IMR-90 (cell line): ENCODE measurements around the gene ADAM23. TPM values are rescaled to one million over a fixed set of nuclear protein-coding genes. Genes with fewer than 3 reads are reported as not detected.

ENCODE experiments used
- ATAC-seq: fragments of 200-7000 bp; cut with Tn5 transposase; 2 replicates; pipeline ENCODE4 v1.9.1; 2020; ENCODE audit warnings: low read depth, mild to moderate bottlenecking, moderate library complexity
- Bru-seq: library from RNA; stranded (reverse); fragments of 400-500 nt; gene quantifications from one replicate; lab custom pipeline; 2021; lab: Mats Ljungman, UMichigan
- BruChase-seq, 2 experiments: library from RNA; stranded (reverse); fragments of 400-500 nt; gene quantifications; one replicate each; lab custom pipeline; 2021; lab: Mats Ljungman, UMichigan
- BruUV-seq: library from RNA; stranded (reverse); fragments of 400-500 nt; replicated peaks from 2 replicates; lab custom pipeline; 2021; lab: Mats Ljungman, UMichigan
- CTCF ChIA-PET: fragments of 300-600 bp; formaldehyde crosslinking; extraction: SDS; loops from one replicate; lab custom pipeline; 2021; ENCODE audit warnings: antibody characterized with exemption; lab: Yijun Ruan, JAX
- POLR2A ChIA-PET: fragments of 300-600 bp; sonication (Branson Sonifier 250); formaldehyde crosslinking; loops from one replicate; lab custom pipeline; 2022; ENCODE audit warnings: antibody characterized with exemption; ENCODE audit not compliant: unreplicated experiment; lab: Charles Lee
- DNase-seq: peaks from one replicate; pipeline ENCODE4 v3.0.0; 2013
- H2AFZ ChIP-seq: replicated peaks from 2 replicates; pipeline ENCODE3; 2013; ENCODE audit warnings: low read length, mild to moderate bottlenecking; ENCODE audit not compliant: poor library complexity
- H2AK5ac ChIP-seq: 2 replicates; pipeline ENCODE4 v1.6.1; 2013; ENCODE audit warnings: low read depth, low read length, inconsistent platforms
- H2AK9ac ChIP-seq: replicated peaks from 2 replicates; pipeline ENCODE3; 2013; ENCODE audit warnings: mild to moderate bottlenecking, low read depth, low read length, moderate library complexity; ENCODE audit not compliant: poor library complexity
- H2BK120ac ChIP-seq: 2 replicates; pipeline ENCODE4 v1.6.1; 2013; ENCODE audit warnings: low read depth, low read length, inconsistent platforms
- H2BK15ac ChIP-seq: 3 replicates; pipeline ENCODE4 v1.6.1; 2013; ENCODE audit warnings: low read depth, low read length, inconsistent platforms
- H2BK20ac ChIP-seq: 2 replicates; pipeline ENCODE4 v1.6.1; 2013; ENCODE audit warnings: low read depth, mild to moderate bottlenecking, inconsistent platforms, low read length, moderate library complexity
- H2BK5ac ChIP-seq: 2 replicates; pipeline ENCODE4 v1.6.1; 2013; ENCODE audit warnings: mild to moderate bottlenecking, low read depth, low read length, inconsistent platforms; ENCODE audit not compliant: poor library complexity, severe bottlenecking
- H3K14ac ChIP-seq: replicated peaks from 2 replicates; pipeline ENCODE4 v1.6.1; 2013; ENCODE audit warnings: low read depth, low read length, inconsistent platforms
- H3K18ac ChIP-seq: 2 replicates; pipeline ENCODE4 v1.6.1; 2013; ENCODE audit warnings: low read depth, low read length, control low read depth
- H3K23ac ChIP-seq: 2 replicates; pipeline ENCODE4 v1.6.1; 2013; ENCODE audit warnings: low read depth, low read length, inconsistent platforms
- H3K27ac ChIP-seq: 2 replicates; pipeline ENCODE4 v1.5.1; 2013; ENCODE audit warnings: mild to moderate bottlenecking, control low read depth, low read length; ENCODE audit not compliant: insufficient read depth
- H3K27me3 ChIP-seq: 2 replicates; pipeline ENCODE4 v1.6.1; 2013; ENCODE audit warnings: low read length; ENCODE audit not compliant: control insufficient read depth, insufficient read depth
- H3K36me3 ChIP-seq: 2 replicates; pipeline ENCODE4 v1.6.1; 2013; ENCODE audit warnings: low read length, mixed read lengths; ENCODE audit not compliant: control insufficient read depth, insufficient read depth
- H3K4ac ChIP-seq: 2 replicates; pipeline ENCODE4 v1.6.1; 2013; ENCODE audit warnings: low read depth, low read length, inconsistent platforms
- H3K4me1 ChIP-seq: 2 replicates; pipeline ENCODE4 v1.6.1; 2013; ENCODE audit warnings: low read length, mixed read lengths; ENCODE audit not compliant: control insufficient read depth, insufficient read depth
- H3K4me2 ChIP-seq: 2 replicates; pipeline ENCODE4 v1.6.1; 2013; ENCODE audit warnings: low read depth, mild to moderate bottlenecking, control low read depth, low read length, moderate library complexity
- H3K4me3 ChIP-seq: 2 replicates; pipeline ENCODE4 v1.5.1; 2013; ENCODE audit warnings: low read depth, mild to moderate bottlenecking, control low read depth, low read length, moderate library complexity; ENCODE audit not compliant: insufficient read depth
- H3K56ac ChIP-seq: 2 replicates; pipeline ENCODE4 v1.6.1; 2013; ENCODE audit warnings: low read length, inconsistent platforms; ENCODE audit not compliant: insufficient read depth; ENCODE audit errors: extremely low read depth
- H3K79me1 ChIP-seq, 2 experiments: 2 replicates each; pipeline ENCODE4 v1.6.1; 2013; ENCODE audit warnings: low read length in 2 of 2, inconsistent platforms in 1 of 2, low read depth in 1 of 2
- H3K9ac ChIP-seq: 2 replicates; pipeline ENCODE4 v1.6.1; 2013; ENCODE audit warnings: low read depth, low read length, control low read depth
- H3K9me1 ChIP-seq: 2 replicates; pipeline ENCODE4 v1.6.1; 2013; ENCODE audit warnings: low read length, inconsistent platforms; ENCODE audit not compliant: insufficient read depth
- H3K9me3 ChIP-seq: 2 replicates; pipeline ENCODE4 v1.6.1; 2013; ENCODE audit warnings: low read length; ENCODE audit not compliant: control insufficient read depth, insufficient read depth
- H4K20me1 ChIP-seq: 2 replicates; pipeline ENCODE4 v1.6.1; 2013; ENCODE audit warnings: low read length, inconsistent platforms; ENCODE audit not compliant: insufficient read depth
- H4K5ac ChIP-seq: 2 replicates; pipeline ENCODE4 v1.6.1; 2013; ENCODE audit warnings: mild to moderate bottlenecking, low read depth, low read length, control low read depth
- H4K8ac ChIP-seq, 2 experiments: 2 replicates each; pipeline ENCODE4 v1.6.1; 2013; ENCODE audit warnings: low read depth in 2 of 2, low read length in 2 of 2, control low read depth in 1 of 2, inconsistent platforms in 1 of 2
- H4K91ac ChIP-seq: 2 replicates; pipeline ENCODE4 v1.6.1; 2013; ENCODE audit warnings: low read depth, low read length, inconsistent platforms; ENCODE audit not compliant: insufficient read depth
- BHLHE40 ChIP-seq: fragments of 150-350 bp; IDR thresholded peaks from 2 replicates; pipeline ENCODE4 v1.6.1; 2016; ENCODE audit warnings: mild to moderate bottlenecking, low read depth, low read length
- ELK1 ChIP-seq: fragments of 150-350 bp; IDR thresholded peaks from 2 replicates; pipeline ENCODE4 v1.6.1; 2016; ENCODE audit warnings: low read depth, mild to moderate bottlenecking, low read length, moderate library complexity, borderline replicate concordance
- FOS ChIP-seq: fragments of 150-350 bp; IDR thresholded peaks from 2 replicates; pipeline ENCODE4 v1.6.1; 2016; ENCODE audit warnings: low read depth, low read length
- MAZ ChIP-seq: IDR thresholded peaks from 2 replicates; pipeline ENCODE4 v1.6.1; 2012; ENCODE audit warnings: low read depth, mild to moderate bottlenecking, low read length, improper control_type of control experiment, moderate library complexity, borderline replicate concordance
- MXI1 ChIP-seq: IDR thresholded peaks from 2 replicates; pipeline ENCODE4 v1.6.1; 2012; ENCODE audit warnings: low read depth, mild to moderate bottlenecking, low read length, moderate library complexity, borderline replicate concordance
- POLR2A ChIP-seq: IDR thresholded peaks from 2 replicates; pipeline ENCODE4 v1.6.1; 2012; ENCODE audit warnings: mild to moderate bottlenecking, low read depth, low read length
- RAD21 ChIP-seq: IDR thresholded peaks from 2 replicates; pipeline ENCODE4 v1.6.1; 2012; ENCODE audit warnings: low read length, improper control_type of control experiment
- RCOR1 ChIP-seq: IDR thresholded peaks from 2 replicates; pipeline ENCODE4 v1.6.1; 2012; ENCODE audit warnings: mild to moderate bottlenecking, low read length, improper control_type of control experiment; ENCODE audit not compliant: insufficient replicate concordance
- RFX5 ChIP-seq: IDR thresholded peaks from 2 replicates; pipeline ENCODE4 v1.8.0; 2012; ENCODE audit warnings: low read depth, mild to moderate bottlenecking, low read length, moderate library complexity
- WGBS, 2 experiments: methylation state at CpG; one replicate each; pipeline versions ENCODE4 v1.1.5 to v1.1.7; 2013; ENCODE audit warnings: missing lambda C conversion rate in 2 of 2; ENCODE audit not compliant: insufficient read length in 1 of 2; ENCODE audit errors: extremely low coverage in 2 of 2; 5-methylcytosine and 5-hydroxymethylcytosine counted together
- dilution Hi-C: fragments of 300-500 bp; cut with HindIII; formaldehyde crosslinking; loops from one replicate; pipeline ENCODE4 v1.14.3; 2018; ENCODE audit warnings: low sequenced_read_pairs; ENCODE audit not compliant: unreplicated experiment
- in situ Hi-C: fragments of 300-500 bp; cut with MboI; formaldehyde crosslinking; loops from 3 replicates; pipeline ENCODE4 v1.14.3; 2019; ENCODE audit warnings: low sequenced_read_pairs, inconsistent platforms, mixed read lengths
- intact Hi-C: fragments of 100-400 bp; cut with micrococcal nuclease; formaldehyde crosslinking; loops from 2 replicates; pipeline ENCODE4 v1.10.0; 2022
- long read RNA-seq: library from polyadenylated mRNA; unstranded; transcript quantifications from one replicate; pipeline ENCODE4 v2.0.0, GENCODE V29; 2021; ENCODE audit not compliant: unreplicated experiment
- polyA plus RNA-seq, 3 experiments: library from polyadenylated mRNA; depleted of rRNA; stranded (reverse); fragments of >200 nt; gene quantifications; 2 replicates each; pipeline ENCODE4 v1.2.3, GENCODE V29; 2012; ENCODE audit warnings: low replicate concordance in 1 of 3
- total RNA-seq: library from RNA; depleted of rRNA; stranded (reverse); fragments of >200 nt; gene quantifications from 2 replicates; pipeline ENCODE4 v1.2.3, GENCODE V29; 2012; rRNA removed
- TF ChIP-seq, protein P1 (sequence below): conservative IDR thresholded peaks from 2 replicates; pipeline ENCODE4 v1.5.1; 2012; ENCODE audit warnings: mild to moderate bottlenecking, low read depth, low read length, improper control_type of control experiment

Gene ADAM23
- 2.9 and 3.9 TPM in 2 replicates for total RNA-seq
- 7.4 and 10.3 TPM in 2 replicates for polyA plus RNA-seq (2012; rRNA removed)
- 2.9 TPM in 2 replicates for polyA plus RNA-seq (2012; cell fraction: cytosol; rRNA removed)
- 1.0 and 4.3 TPM in 2 replicates for polyA plus RNA-seq (2012; cell fraction: nucleus; rRNA removed; ENCODE audit: low replicate concordance)
- Bru-seq, nascent RNA, result percentile 70 among the genes with signal in this experiment
- percentile 61 among the genes with signal in this experiment for BruChase-seq, experiment 1, labeled RNA remaining after a 6-hour chase
- percentile 81 among the genes with signal in this experiment for BruChase-seq, experiment 2, labeled RNA remaining after a 2-hour chase
- long read RNA-seq, full-length matches to known transcripts, result 36 of 76 reads
- long read RNA-seq, partial matches to known transcripts, result 14 of 76 reads
- long read RNA-seq, other reads (novel, unspliced or antisense), result 26 of 76 reads

GRCh38 chr2:206442833-206443734 is at the start of gene ADAM23:
TSS of gene ADAM23 (plus strand) at chr2:206443532. CDS start at chr2:206443867, 335 bp downstream.
- no peak within 1 kb of the TSS for H3K56ac ChIP-seq
- H2BK120ac ChIP-seq, result no peak within 1 kb of the TSS
- no TSS peak for BruUV-seq
- H3K4me2 ChIP-seq, result peak within 1 kb of the TSS; percentile 83
- peak within 1 kb of the TSS; percentile 79 for H3K4me3 ChIP-seq
- no peaks in the 10 kb centered on the region for H3K36me3 ChIP-seq
- H3K9me3 ChIP-seq, result no peaks in the 10 kb centered on the region
- H4K20me1 ChIP-seq, result no peaks in the 10 kb centered on the region
- H2AK9ac ChIP-seq, result peak within 1 kb of the TSS; percentile 60
- no peak within 1 kb of the TSS; the same call in 1 of the 2 replicates for H3K4ac ChIP-seq
- no peak within 1 kb of the TSS; the same call in 2 of the 3 replicates for H2BK15ac ChIP-seq
- in situ Hi-C loops, result no loop called here
- dilution Hi-C loops, result no loop called here
- peak within 1 kb of the TSS; percentile 91 for H2AFZ ChIP-seq
- H3K23ac ChIP-seq, result peak within 1 kb of the TSS; percentile 18; the same call in 1 of the 2 replicates
- H3K18ac ChIP-seq, result no peak within 1 kb of the TSS
- H4K8ac ChIP-seq, result no peak within 1 kb of the TSS; a peak in 1 of 4 replicates
- DNase-seq (peak; percentile 52), ATAC-seq (peak; percentile 82)
- H3K27me3 ChIP-seq, result peaks cover 24% of the 10 kb centered on the region
- H3K4me1 ChIP-seq, result no peaks in the 10 kb centered on the region
- H3K14ac ChIP-seq, result no peak within 1 kb of the TSS; the same call in 1 of the 2 replicates
- no peak within 1 kb of the TSS for H4K5ac ChIP-seq
- H2BK20ac ChIP-seq, result no peak within 1 kb of the TSS
- H3K9ac ChIP-seq, result peak within 1 kb of the TSS; percentile 76
- ChIA-PET CTCF (no interaction called here), POLR2A (no interaction called here)
- no peak within 1 kb of the TSS for H2AK5ac ChIP-seq
- 0% methylated on average over 7 of the region's 81 CpGs; no CpG with 5 or more reads in 1 of the 2 experiments for WGBS, 2 experiments
- no peaks in the 10 kb centered on the region for H3K9me1 ChIP-seq
- no peak within 1 kb of the TSS for H4K91ac ChIP-seq
- intact Hi-C loops, result loop anchor here (2.0 to 10.0 kb wide), 4 partner anchors 50 to 278 kb away; partner anchors contain the start of gene ZDBF2
- no peak within 1 kb of the TSS for H2BK5ac ChIP-seq
- H3K79me1 ChIP-seq, result no peaks in the 10 kb centered on the region
- peak within 1 kb of the TSS; percentile 60 for H3K27ac ChIP-seq
- TF ChIP-seq MXI1, result no peak
- no peak for TF ChIP-seq FOS
- TF ChIP-seq POLR2A, result no peak
- no peak for TF ChIP-seq RAD21
- TF ChIP-seq MAZ, result peak; percentile 58; the same call in 1 of the 2 replicates
- no peak for TF ChIP-seq BHLHE40
- no peak for TF ChIP-seq ELK1
- TF ChIP-seq, protein P1, sequence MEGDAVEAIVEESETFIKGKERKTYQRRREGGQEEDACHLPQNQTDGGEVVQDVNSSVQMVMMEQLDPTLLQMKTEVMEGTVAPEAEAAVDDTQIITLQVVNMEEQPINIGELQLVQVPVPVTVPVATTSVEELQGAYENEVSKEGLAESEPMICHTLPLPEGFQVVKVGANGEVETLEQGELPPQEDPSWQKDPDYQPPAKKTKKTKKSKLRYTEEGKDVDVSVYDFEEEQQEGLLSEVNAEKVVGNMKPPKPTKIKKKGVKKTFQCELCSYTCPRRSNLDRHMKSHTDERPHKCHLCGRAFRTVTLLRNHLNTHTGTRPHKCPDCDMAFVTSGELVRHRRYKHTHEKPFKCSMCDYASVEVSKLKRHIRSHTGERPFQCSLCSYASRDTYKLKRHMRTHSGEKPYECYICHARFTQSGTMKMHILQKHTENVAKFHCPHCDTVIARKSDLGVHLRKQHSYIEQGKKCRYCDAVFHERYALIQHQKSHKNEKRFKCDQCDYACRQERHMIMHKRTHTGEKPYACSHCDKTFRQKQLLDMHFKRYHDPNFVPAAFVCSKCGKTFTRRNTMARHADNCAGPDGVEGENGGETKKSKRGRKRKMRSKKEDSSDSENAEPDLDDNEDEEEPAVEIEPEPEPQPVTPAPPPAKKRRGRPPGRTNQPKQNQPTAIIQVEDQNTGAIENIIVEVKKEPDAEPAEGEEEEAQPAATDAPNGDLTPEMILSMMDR, result 0 out of 2 replicates have a peak, but pooled peaks have one; percentile 13
- TF ChIP-seq RFX5, result no peak
- no peak for TF ChIP-seq RCOR1
